IMR-90 (cell line): ENCODE results near the gene IQSEC1. TPM values are rescaled to one million over a fixed set of nuclear protein-coding genes. Genes with fewer than 3 reads are reported as not detected.

Source experiments
- ATAC-seq: fragments of 200-7000 bp; cut with Tn5 transposase; 2 replicates; pipeline ENCODE4 v1.9.1; 2020; ENCODE audit warnings: low read depth, mild to moderate bottlenecking, moderate library complexity
- BruUV-seq: library from RNA; stranded (reverse); fragments of 400-500 nt; replicated peaks from 2 replicates; lab custom pipeline; 2021; lab: Mats Ljungman, UMichigan
- CTCF ChIA-PET: fragments of 300-600 bp; formaldehyde crosslinking; extraction: SDS; loops from one replicate; lab custom pipeline; 2021; ENCODE audit warnings: antibody characterized with exemption; lab: Yijun Ruan, JAX
- POLR2A ChIA-PET: fragments of 300-600 bp; sonication (Branson Sonifier 250); formaldehyde crosslinking; loops from one replicate; lab custom pipeline; 2022; ENCODE audit warnings: antibody characterized with exemption; ENCODE audit not compliant: unreplicated experiment; lab: Charles Lee
- DNase-seq: peaks from one replicate; pipeline ENCODE4 v3.0.0; 2013
- H2AFZ ChIP-seq: replicated peaks from 2 replicates; pipeline ENCODE3; 2013; ENCODE audit warnings: low read length, mild to moderate bottlenecking; ENCODE audit not compliant: poor library complexity
- H2AK5ac ChIP-seq: 2 replicates; pipeline ENCODE4 v1.6.1; 2013; ENCODE audit warnings: low read depth, low read length, inconsistent platforms
- H2AK9ac ChIP-seq: replicated peaks from 2 replicates; pipeline ENCODE3; 2013; ENCODE audit warnings: mild to moderate bottlenecking, low read depth, low read length, moderate library complexity; ENCODE audit not compliant: poor library complexity
- H2BK120ac ChIP-seq: 2 replicates; pipeline ENCODE4 v1.6.1; 2013; ENCODE audit warnings: low read depth, low read length, inconsistent platforms
- H2BK15ac ChIP-seq: 3 replicates; pipeline ENCODE4 v1.6.1; 2013; ENCODE audit warnings: low read depth, low read length, inconsistent platforms
- H2BK20ac ChIP-seq: 2 replicates; pipeline ENCODE4 v1.6.1; 2013; ENCODE audit warnings: low read depth, mild to moderate bottlenecking, inconsistent platforms, low read length, moderate library complexity
- H2BK5ac ChIP-seq: 2 replicates; pipeline ENCODE4 v1.6.1; 2013; ENCODE audit warnings: mild to moderate bottlenecking, low read depth, low read length, inconsistent platforms; ENCODE audit not compliant: poor library complexity, severe bottlenecking
- H3K14ac ChIP-seq: replicated peaks from 2 replicates; pipeline ENCODE4 v1.6.1; 2013; ENCODE audit warnings: low read depth, low read length, inconsistent platforms
- H3K18ac ChIP-seq: 2 replicates; pipeline ENCODE4 v1.6.1; 2013; ENCODE audit warnings: low read depth, low read length, control low read depth
- H3K23ac ChIP-seq: 2 replicates; pipeline ENCODE4 v1.6.1; 2013; ENCODE audit warnings: low read depth, low read length, inconsistent platforms
- H3K27ac ChIP-seq: 2 replicates; pipeline ENCODE4 v1.5.1; 2013; ENCODE audit warnings: mild to moderate bottlenecking, control low read depth, low read length; ENCODE audit not compliant: insufficient read depth
- H3K27me3 ChIP-seq: 2 replicates; pipeline ENCODE4 v1.6.1; 2013; ENCODE audit warnings: low read length; ENCODE audit not compliant: control insufficient read depth, insufficient read depth
- H3K36me3 ChIP-seq: 2 replicates; pipeline ENCODE4 v1.6.1; 2013; ENCODE audit warnings: low read length, mixed read lengths; ENCODE audit not compliant: control insufficient read depth, insufficient read depth
- H3K4ac ChIP-seq: 2 replicates; pipeline ENCODE4 v1.6.1; 2013; ENCODE audit warnings: low read depth, low read length, inconsistent platforms
- H3K4me1 ChIP-seq: 2 replicates; pipeline ENCODE4 v1.6.1; 2013; ENCODE audit warnings: low read length, mixed read lengths; ENCODE audit not compliant: control insufficient read depth, insufficient read depth
- H3K4me2 ChIP-seq: 2 replicates; pipeline ENCODE4 v1.6.1; 2013; ENCODE audit warnings: low read depth, mild to moderate bottlenecking, control low read depth, low read length, moderate library complexity
- H3K4me3 ChIP-seq: 2 replicates; pipeline ENCODE4 v1.5.1; 2013; ENCODE audit warnings: low read depth, mild to moderate bottlenecking, control low read depth, low read length, moderate library complexity; ENCODE audit not compliant: insufficient read depth
- H3K56ac ChIP-seq: 2 replicates; pipeline ENCODE4 v1.6.1; 2013; ENCODE audit warnings: low read length, inconsistent platforms; ENCODE audit not compliant: insufficient read depth; ENCODE audit errors: extremely low read depth
- H3K79me1 ChIP-seq, 2 experiments: 2 replicates each; pipeline ENCODE4 v1.6.1; 2013; ENCODE audit warnings: low read length in 2 of 2, inconsistent platforms in 1 of 2, low read depth in 1 of 2
- H3K9ac ChIP-seq: 2 replicates; pipeline ENCODE4 v1.6.1; 2013; ENCODE audit warnings: low read depth, low read length, control low read depth
- H3K9me1 ChIP-seq: 2 replicates; pipeline ENCODE4 v1.6.1; 2013; ENCODE audit warnings: low read length, inconsistent platforms; ENCODE audit not compliant: insufficient read depth
- H3K9me3 ChIP-seq: 2 replicates; pipeline ENCODE4 v1.6.1; 2013; ENCODE audit warnings: low read length; ENCODE audit not compliant: control insufficient read depth, insufficient read depth
- H4K20me1 ChIP-seq: 2 replicates; pipeline ENCODE4 v1.6.1; 2013; ENCODE audit warnings: low read length, inconsistent platforms; ENCODE audit not compliant: insufficient read depth
- H4K5ac ChIP-seq: 2 replicates; pipeline ENCODE4 v1.6.1; 2013; ENCODE audit warnings: mild to moderate bottlenecking, low read depth, low read length, control low read depth
- H4K8ac ChIP-seq, 2 experiments: 2 replicates each; pipeline ENCODE4 v1.6.1; 2013; ENCODE audit warnings: low read depth in 2 of 2, low read length in 2 of 2, control low read depth in 1 of 2, inconsistent platforms in 1 of 2
- H4K91ac ChIP-seq: 2 replicates; pipeline ENCODE4 v1.6.1; 2013; ENCODE audit warnings: low read depth, low read length, inconsistent platforms; ENCODE audit not compliant: insufficient read depth
- BHLHE40 ChIP-seq: fragments of 150-350 bp; IDR thresholded peaks from 2 replicates; pipeline ENCODE4 v1.6.1; 2016; ENCODE audit warnings: mild to moderate bottlenecking, low read depth, low read length
- CEBPB ChIP-seq: IDR thresholded peaks from 2 replicates; pipeline ENCODE4 v1.6.1; 2012; ENCODE audit warnings: low read depth, low read length, improper control_type of control experiment
- CHD1 ChIP-seq: IDR thresholded peaks from 2 replicates; pipeline ENCODE4 v1.6.1; 2012; ENCODE audit warnings: low read depth, low read length, improper control_type of control experiment
- CTCF ChIP-seq: conservative IDR thresholded peaks from 2 replicates; pipeline ENCODE4 v1.5.1; 2012; ENCODE audit warnings: mild to moderate bottlenecking, low read depth, low read length, improper control_type of control experiment
- ELK1 ChIP-seq: fragments of 150-350 bp; IDR thresholded peaks from 2 replicates; pipeline ENCODE4 v1.6.1; 2016; ENCODE audit warnings: low read depth, mild to moderate bottlenecking, low read length, moderate library complexity, borderline replicate concordance
- FOS ChIP-seq: fragments of 150-350 bp; IDR thresholded peaks from 2 replicates; pipeline ENCODE4 v1.6.1; 2016; ENCODE audit warnings: low read depth, low read length
- MAFK ChIP-seq: IDR thresholded peaks from 2 replicates; pipeline ENCODE4 v1.6.1; 2012; ENCODE audit warnings: low read depth, low read length, improper control_type of control experiment
- MAZ ChIP-seq: IDR thresholded peaks from 2 replicates; pipeline ENCODE4 v1.6.1; 2012; ENCODE audit warnings: low read depth, mild to moderate bottlenecking, low read length, improper control_type of control experiment, moderate library complexity, borderline replicate concordance
- MXI1 ChIP-seq: IDR thresholded peaks from 2 replicates; pipeline ENCODE4 v1.6.1; 2012; ENCODE audit warnings: low read depth, mild to moderate bottlenecking, low read length, moderate library complexity, borderline replicate concordance
- NFE2L2 ChIP-seq: fragments of 150-350 bp; IDR thresholded peaks from 2 replicates; pipeline ENCODE4 v1.6.1; 2016; ENCODE audit warnings: low read depth, mild to moderate bottlenecking, low read length
- POLR2A ChIP-seq: IDR thresholded peaks from 2 replicates; pipeline ENCODE4 v1.6.1; 2012; ENCODE audit warnings: mild to moderate bottlenecking, low read depth, low read length
- RAD21 ChIP-seq: IDR thresholded peaks from 2 replicates; pipeline ENCODE4 v1.6.1; 2012; ENCODE audit warnings: low read length, improper control_type of control experiment
- RCOR1 ChIP-seq: IDR thresholded peaks from 2 replicates; pipeline ENCODE4 v1.6.1; 2012; ENCODE audit warnings: mild to moderate bottlenecking, low read length, improper control_type of control experiment; ENCODE audit not compliant: insufficient replicate concordance
- RFX5 ChIP-seq: IDR thresholded peaks from 2 replicates; pipeline ENCODE4 v1.8.0; 2012; ENCODE audit warnings: low read depth, mild to moderate bottlenecking, low read length, moderate library complexity
- SMC3 ChIP-seq: fragments of 150-350 bp; IDR thresholded peaks from 2 replicates; pipeline ENCODE4 v1.6.1; 2016; ENCODE audit warnings: low read depth, mild to moderate bottlenecking, antibody characterized with exemption, low read length, moderate library complexity
- USF2 ChIP-seq: fragments of 150-350 bp; IDR thresholded peaks from 2 replicates; pipeline ENCODE4 v1.6.1; 2017; ENCODE audit warnings: mild to moderate bottlenecking, antibody characterized with exemption, low read length, low read depth
- WGBS, 2 experiments: methylation state at CpG; one replicate each; pipeline versions ENCODE4 v1.1.5 to v1.1.7; 2013; ENCODE audit warnings: missing lambda C conversion rate in 2 of 2; ENCODE audit not compliant: insufficient read length in 1 of 2; ENCODE audit errors: extremely low coverage in 2 of 2; 5-methylcytosine and 5-hydroxymethylcytosine counted together
- dilution Hi-C: fragments of 300-500 bp; cut with HindIII; formaldehyde crosslinking; loops from one replicate; pipeline ENCODE4 v1.14.3; 2018; ENCODE audit warnings: low sequenced_read_pairs; ENCODE audit not compliant: unreplicated experiment
- in situ Hi-C: fragments of 300-500 bp; cut with MboI; formaldehyde crosslinking; loops from 3 replicates; pipeline ENCODE4 v1.14.3; 2019; ENCODE audit warnings: low sequenced_read_pairs, inconsistent platforms, mixed read lengths
- intact Hi-C: fragments of 100-400 bp; cut with micrococcal nuclease; formaldehyde crosslinking; loops from 2 replicates; pipeline ENCODE4 v1.10.0; 2022
- polyA plus RNA-seq, 3 experiments: library from polyadenylated mRNA; depleted of rRNA; stranded (reverse); fragments of >200 nt; gene quantifications; 2 replicates each; pipeline ENCODE4 v1.2.3, GENCODE V29; 2012; ENCODE audit warnings: low replicate concordance in 1 of 3
- total RNA-seq: library from RNA; depleted of rRNA; stranded (reverse); fragments of >200 nt; gene quantifications from 2 replicates; pipeline ENCODE4 v1.2.3, GENCODE V29; 2012

IQSEC1 gene
- total and polyA plus RNA-seq, 2 of the 4 experiments (the other 2 are of a cell fraction), result 5.9 to 11.9 TPM

GRCh38 chr3:13083898-13084297 lies 10.7 kb upstream of the IQSEC1 start:
- H3K4ac ChIP-seq, result no peak overlapping the region
- H3K23ac ChIP-seq, result no peak overlapping the region
- in situ Hi-C loops (loop anchor here (10.0 kb wide), 1 partner anchor 561 kb away; no protein-coding TSS in a partner anchor), intact Hi-C loops (no loop called here), dilution Hi-C loops (no loop called here)
- H4K5ac ChIP-seq, result no peak overlapping the region
- H3K56ac ChIP-seq, result no peak overlapping the region
- CTCF ChIA-PET, result no interaction called here
- no peak overlapping the region for H3K18ac ChIP-seq
- no peak overlapping the region for H3K4me2 ChIP-seq
- peaks cover 43% of the 10 kb centered on the region for H3K27me3 ChIP-seq
- H4K91ac ChIP-seq, result no peak overlapping the region
- no peak overlapping the region for H2AFZ ChIP-seq
- H4K8ac ChIP-seq, result no peak overlapping the region
- no peak overlapping the region for H2AK9ac ChIP-seq
- H3K36me3 ChIP-seq, result no peaks in the 10 kb centered on the region
- no peak overlapping the region for H2BK20ac ChIP-seq
- no peaks in the 10 kb centered on the region for H3K9me3 ChIP-seq
- no peak overlapping the region for H3K9ac ChIP-seq
- no peaks in the 10 kb centered on the region for H3K9me1 ChIP-seq
- POLR2A ChIA-PET, result no interaction called here
- TF ChIP-seq RCOR1, result no peak
- TF ChIP-seq CHD1, result no peak
- no peak for TF ChIP-seq MAZ
- TF ChIP-seq SMC3, result no peak
- no peak for TF ChIP-seq MAFK
- no peak for TF ChIP-seq ELK1
- TF ChIP-seq CTCF, result no peak
- no peak for TF ChIP-seq USF2
- TF ChIP-seq MXI1, result no peak
- TF ChIP-seq RAD21, result no peak
- no peak for TF ChIP-seq RFX5
- no peak for TF ChIP-seq POLR2A
- TF ChIP-seq BHLHE40, result no peak
- TF ChIP-seq NFE2L2, result no peak
- TF ChIP-seq CEBPB, result no peak
- no peak for TF ChIP-seq FOS
- H3K4me3 ChIP-seq, result no peak overlapping the region
- no peak overlapping the region for H3K14ac ChIP-seq
- H3K4me1 ChIP-seq, result no peaks in the 10 kb centered on the region
- H2AK5ac ChIP-seq, result no peak overlapping the region
- no peak overlapping the region for H2BK120ac ChIP-seq
- no peak for ATAC-seq
- no peak for DNase-seq
- H2BK5ac ChIP-seq, result no peak overlapping the region
- no TSS peak for BruUV-seq
- no peak overlapping the region for H3K27ac ChIP-seq
- no peak overlapping the region for H2BK15ac ChIP-seq
- WGBS, 2 experiments, result no CpG with 5 or more reads among the region's 8 CpGs
- H3K79me1 ChIP-seq, result no peaks in the 10 kb centered on the region
- H4K20me1 ChIP-seq, result no peaks in the 10 kb centered on the region
